Spinal cord (tissue), 10 donors: ENCODE data around the gene BRI3. TPM values are rescaled to one million over a fixed set of nuclear protein-coding genes. Genes with fewer than 3 reads are reported as not detected.
A peak's percentile ranks its signal among the peaks of the same experiment; 100 is the strongest.

ENCODE experiments used
- DNase-seq, 6 donors: peaks; one replicate each; pipeline versions ENCODE4 v3.0.0 to v3.0.0-alpha.2; 2013 to 2015; ENCODE audit warnings: low spot score in 6 of 6, low read depth in 4 of 6
- H3K27ac ChIP-seq: one replicate; pipeline ENCODE4 v1.5.1; 2013; ENCODE audit warnings: low read depth, low read length, control low read depth
- H3K27me3 ChIP-seq: one replicate; pipeline ENCODE4 v1.6.1; 2013; ENCODE audit warnings: low read length; ENCODE audit not compliant: control insufficient read depth, insufficient read depth
- H3K36me3 ChIP-seq: one replicate; pipeline ENCODE4 v1.6.1; 2013; ENCODE audit warnings: low read length; ENCODE audit not compliant: control insufficient read depth, insufficient read depth
- H3K4me1 ChIP-seq: one replicate; pipeline ENCODE4 v1.6.1; 2013; ENCODE audit warnings: low read length; ENCODE audit not compliant: control insufficient read depth, insufficient read depth
- H3K4me3 ChIP-seq: one replicate; pipeline ENCODE4 v1.5.1; 2013; ENCODE audit warnings: low read depth, low read length, control low read depth
- H3K9me3 ChIP-seq: one replicate; pipeline ENCODE4 v1.6.1; 2013; ENCODE audit warnings: low read length; ENCODE audit not compliant: control insufficient read depth, insufficient read depth
- WGBS: methylation state at CpG from one replicate; pipeline ENCODE4 v1.1.5; 2013; ENCODE audit warnings: missing lambda C conversion rate; ENCODE audit not compliant: insufficient coverage; 5-methylcytosine and 5-hydroxymethylcytosine counted together
- polyA plus RNA-seq, 2 donors: library from polyadenylated mRNA; unstranded; fragments of 120-200 nt; gene quantifications; one replicate each; pipeline ENCODE4 v1.2.1, GENCODE V29; 2013; ENCODE audit not compliant: insufficient read length in 2 of 2
- total RNA-seq, 2 donors: library from RNA; depleted of rRNA in 1 of 2; stranded (reverse); fragments of 120-200 nt in 1 of 2; fragments of >200 nt in 1 of 2; gene quantifications; one replicate each; pipeline versions ENCODE4 v1.2.3 to v1.2.4, GENCODE V29; 2013 to 2014
- donor health status: healthy.

Gene BRI3
- total and polyA plus RNA-seq, 4 donors, result 20.1 to 86.2 (median 76.4) TPM

- H3K9me3 ChIP-seq, result no peaks in the 10 kb centered on the region
- WGBS, result 88% methylated on average over 7 of the region's 9 CpGs
- H3K27me3 ChIP-seq, result peaks cover 2% of the 10 kb centered on the region
These were observed 37.7 kb downstream of the BRI3 start for GRCh38 chr7:98319176-98319575.

GRCh38 chr7:98321301-98321700, 39.8 kb downstream of the BRI3 start:
- H3K27me3 ChIP-seq, result peaks cover 2% of the 10 kb centered on the region
- H3K9me3 ChIP-seq, result no peaks in the 10 kb centered on the region
- no peak overlapping the region for H3K27ac ChIP-seq
- H3K36me3 ChIP-seq, result no peaks in the 10 kb centered on the region
- WGBS, result 89% methylated on average over 10 of the region's 10 CpGs
- H3K4me3 ChIP-seq, result no peak overlapping the region
- DNase-seq, result no peak
- H3K4me1 ChIP-seq, result peaks cover 12% of the 10 kb centered on the region

More at GRCh38 chr7:98319176-98319575, 37.7 kb downstream of the BRI3 start:
- Histone ChIP-seq H3K36me3 (no peaks in the 10 kb centered on the region), H3K27ac (no peak overlapping the region), H3K4me1 (peaks cover 12% of the 10 kb centered on the region), H3K4me3 (no peak overlapping the region)
- DNase-seq, result no peak

- H3K4me1 ChIP-seq, result peaks cover 12% of the 10 kb centered on the region
- H3K36me3 ChIP-seq, result no peaks in the 10 kb centered on the region
- DNase-seq, result peak in 2 of 6 donors; percentile 18 to 28
- H3K4me3 ChIP-seq, result no peak overlapping the region
- H3K9me3 ChIP-seq, result no peaks in the 10 kb centered on the region
- H3K27ac ChIP-seq, result no peak overlapping the region
- WGBS, result 71% methylated on average over 23 of the region's 24 CpGs
- peaks cover 2% of the 10 kb centered on the region for H3K27me3 ChIP-seq
These were observed 41.1 kb downstream of the BRI3 start for GRCh38 chr7:98322331-98323270.

- H3K4me3 ChIP-seq, result no peak overlapping the region
- peak in 2 of 6 donors; percentile 17 to 42 for DNase-seq
- H3K36me3 ChIP-seq, result no peaks in the 10 kb centered on the region
- 29% methylated on average over 16 of the region's 28 CpGs for WGBS
- no peak overlapping the region for H3K27ac ChIP-seq
- peaks cover 2% of the 10 kb centered on the region for H3K27me3 ChIP-seq
- no peaks in the 10 kb centered on the region for H3K9me3 ChIP-seq
- H3K4me1 ChIP-seq, result peaks cover 12% of the 10 kb centered on the region
These were observed 42.3 kb downstream of the BRI3 start for GRCh38 chr7:98323597-98324322.

- WGBS, result 89% methylated on average over 3 of the region's 6 CpGs
- Histone ChIP-seq H3K4me1 (peaks cover 12% of the 10 kb centered on the region), H3K4me3 (no peak overlapping the region), H3K9me3 (no peaks in the 10 kb centered on the region), H3K27me3 (peaks cover 2% of the 10 kb centered on the region), H3K27ac (no peak overlapping the region), H3K36me3 (no peaks in the 10 kb centered on the region)
- no peak for DNase-seq
These were observed 43.3 kb downstream of the BRI3 start for GRCh38 chr7:98324782-98325181.

GRCh38 chr7:98329100-98329790, 47.8 kb downstream of the BRI3 start:
- H3K4me1 ChIP-seq, result no peaks in the 10 kb centered on the region
- H3K27ac ChIP-seq, result no peak overlapping the region
- DNase-seq, result no peak
- H3K36me3 ChIP-seq, result no peaks in the 10 kb centered on the region
- no peaks in the 10 kb centered on the region for H3K9me3 ChIP-seq
- 93% methylated on average over 5 of the region's 14 CpGs for WGBS
- no peaks in the 10 kb centered on the region for H3K27me3 ChIP-seq
- no peak overlapping the region for H3K4me3 ChIP-seq

GRCh38 chr7:98329791-98330373, 48.4 kb downstream of the BRI3 start:
- no peak for DNase-seq
- H3K36me3 ChIP-seq, result no peaks in the 10 kb centered on the region
- WGBS, result 70% methylated on average over 7 of the region's 9 CpGs
- H3K27ac ChIP-seq, result peak overlapping the region; percentile 10
- no peak overlapping the region for H3K4me3 ChIP-seq
- no peaks in the 10 kb centered on the region for H3K9me3 ChIP-seq
- no peaks in the 10 kb centered on the region for H3K4me1 ChIP-seq
- no peaks in the 10 kb centered on the region for H3K27me3 ChIP-seq

- Histone ChIP-seq H3K27me3 (no peaks in the 10 kb centered on the region), H3K36me3 (no peaks in the 10 kb centered on the region), H3K4me3 (no peak overlapping the region), H3K27ac (no peak overlapping the region), H3K9me3 (no peaks in the 10 kb centered on the region), H3K4me1 (no peaks in the 10 kb centered on the region)
- no CpG with 5 or more reads among the region's 5 CpGs for WGBS
- DNase-seq, result no peak
These were observed 49.5 kb downstream of the BRI3 start for GRCh38 chr7:98330926-98331529.

GRCh38 chr7:98334081-98334480, 52.6 kb downstream of the BRI3 start:
- WGBS, result 67% methylated on average over 1 of the region's 1 CpG
- peak in 1 of 6 donors; percentile 77 for DNase-seq
- Histone ChIP-seq H3K4me3 (no peak overlapping the region), H3K4me1 (no peaks in the 10 kb centered on the region), H3K9me3 (peaks cover 2% of the 10 kb centered on the region), H3K36me3 (no peaks in the 10 kb centered on the region), H3K27ac (no peak overlapping the region), H3K27me3 (no peaks in the 10 kb centered on the region)
